ENCODE measurements around the gene BEND7.

DNA sequence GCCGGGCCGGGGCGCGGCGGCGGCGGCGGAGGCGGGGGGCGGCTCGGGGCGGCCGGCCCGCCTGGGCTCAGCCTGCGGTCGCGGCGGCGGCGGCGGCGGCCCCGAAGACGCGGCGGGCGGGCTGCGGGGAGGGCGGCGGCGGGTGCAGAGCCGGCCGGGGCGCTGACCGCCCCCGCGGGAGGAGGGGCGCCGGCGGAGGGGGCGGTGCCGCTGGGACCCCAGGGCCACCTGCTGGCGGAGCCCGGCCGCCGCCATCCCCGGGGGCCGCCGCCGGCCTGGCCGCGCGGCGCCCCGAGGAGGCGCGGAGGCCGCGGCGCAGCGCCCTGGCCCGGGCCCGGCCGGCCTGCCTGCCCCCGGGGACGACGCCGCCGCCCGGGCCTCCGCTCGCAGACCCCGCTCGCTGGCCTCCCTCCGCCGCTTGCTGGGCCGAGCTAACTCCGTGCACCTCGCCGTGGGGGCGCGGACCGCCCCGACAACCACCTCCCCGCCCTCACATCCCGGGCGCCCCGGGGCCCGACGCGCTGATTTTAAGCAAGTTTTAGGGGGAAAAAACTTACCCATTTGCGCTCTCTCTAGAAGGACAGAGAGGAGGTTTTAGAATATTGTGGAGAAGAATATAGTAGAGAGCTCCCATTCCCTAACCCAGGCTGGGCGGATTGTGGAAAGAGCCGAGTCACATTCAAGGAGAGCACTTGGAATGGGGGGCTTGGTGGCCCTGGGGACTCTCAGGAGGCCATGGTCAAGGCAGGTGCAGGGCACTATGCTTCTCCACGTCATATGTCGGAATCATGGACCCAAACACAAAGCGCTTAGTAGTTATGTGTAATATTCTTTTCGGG is at the start of gene BEND7:
- no peak for TF ChIP-seq POLR2A (IDR thresholded peaks at IDR 0.05)
- TF ChIP-seq, protein P1, sequence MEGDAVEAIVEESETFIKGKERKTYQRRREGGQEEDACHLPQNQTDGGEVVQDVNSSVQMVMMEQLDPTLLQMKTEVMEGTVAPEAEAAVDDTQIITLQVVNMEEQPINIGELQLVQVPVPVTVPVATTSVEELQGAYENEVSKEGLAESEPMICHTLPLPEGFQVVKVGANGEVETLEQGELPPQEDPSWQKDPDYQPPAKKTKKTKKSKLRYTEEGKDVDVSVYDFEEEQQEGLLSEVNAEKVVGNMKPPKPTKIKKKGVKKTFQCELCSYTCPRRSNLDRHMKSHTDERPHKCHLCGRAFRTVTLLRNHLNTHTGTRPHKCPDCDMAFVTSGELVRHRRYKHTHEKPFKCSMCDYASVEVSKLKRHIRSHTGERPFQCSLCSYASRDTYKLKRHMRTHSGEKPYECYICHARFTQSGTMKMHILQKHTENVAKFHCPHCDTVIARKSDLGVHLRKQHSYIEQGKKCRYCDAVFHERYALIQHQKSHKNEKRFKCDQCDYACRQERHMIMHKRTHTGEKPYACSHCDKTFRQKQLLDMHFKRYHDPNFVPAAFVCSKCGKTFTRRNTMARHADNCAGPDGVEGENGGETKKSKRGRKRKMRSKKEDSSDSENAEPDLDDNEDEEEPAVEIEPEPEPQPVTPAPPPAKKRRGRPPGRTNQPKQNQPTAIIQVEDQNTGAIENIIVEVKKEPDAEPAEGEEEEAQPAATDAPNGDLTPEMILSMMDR (IDR thresholded peaks at IDR 0.05), result no peak
